Measurements from ENCODE around the gene DOK6.

GRCh38 chr18:69755041-69755440, 354.4 kb downstream of the DOK6 start:
- no peak for TF ChIP-seq GLMP (CRISPR knock-in tag; IDR thresholded peaks at IDR 0.05; ENCODE audit: borderline replicate concordance)
- TF ChIP-seq PHF8 (CRISPR knock-in tag; IDR thresholded peaks at IDR 0.05), result no peak
- no peak for TF ChIP-seq CC2D1A (CRISPR knock-in tag; IDR thresholded peaks at IDR 0.05)
- no peak for TF ChIP-seq ETV6 (CRISPR knock-in tag; conservative IDR thresholded peaks at IDR 0.05)
- no peak for TF ChIP-seq BHLHE40 (IDR thresholded peaks at IDR 0.05; ENCODE audit: low read length)
- TF ChIP-seq TCF12 (IDR thresholded peaks at IDR 0.05), result no peak
- TF ChIP-seq TCF12 (CRISPR knock-in tag; IDR thresholded peaks at IDR 0.05), result no peak
- TF ChIP-seq NFIC (IDR thresholded peaks at IDR 0.05; ENCODE audit: low read length), result no peak
- TF ChIP-seq MAFK (conservative IDR thresholded peaks at IDR 0.05 in 1 of 2, IDR thresholded peaks at IDR 0.05 in 1 of 2; ENCODE audit: low read length in 2 of 2), result no peak
- TF ChIP-seq RNF2 (conservative IDR thresholded peaks at IDR 0.05; ENCODE audit: low read depth), result no peak
- no peak for TF ChIP-seq PRPF4 (IDR thresholded peaks at IDR 0.05; ENCODE audit: low read depth, low read length, poor library complexity, severe bottlenecking)
- no peak for TF ChIP-seq ZKSCAN1 (IDR thresholded peaks at IDR 0.05; ENCODE audit: low read length)
